ENCODE measurements around the gene FANCC. TPM values are rescaled to one million over a fixed set of nuclear protein-coding genes. Genes with fewer than 3 reads are reported as not detected.

The FANCC gene
- total RNA-seq, 2 experiments from 2014 or later = 5.7 to 6.3 TPM

DNA sequence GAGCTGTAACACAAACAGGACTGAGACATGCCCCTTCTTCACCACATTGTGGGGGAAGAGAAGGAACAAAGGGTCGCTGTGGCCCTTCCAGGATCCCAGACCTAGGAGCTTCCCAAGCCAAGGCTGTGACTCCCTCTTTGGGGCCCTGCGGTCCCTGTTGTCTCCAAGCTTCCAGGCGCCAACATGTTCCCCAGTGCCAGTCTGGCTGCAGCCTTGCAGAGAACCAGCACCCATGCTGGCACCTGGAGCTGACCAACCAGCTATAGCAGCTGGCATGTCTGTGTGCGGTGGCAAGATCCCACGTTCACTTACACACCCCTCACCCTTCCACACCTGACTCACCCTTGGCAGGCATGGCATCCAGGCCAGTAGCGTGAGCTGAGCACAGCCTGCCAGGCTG lies 20.7 kb upstream of the FANCC start:
- DNase-seq (no peak), ATAC-seq (ENCODE audit: poor library complexity) (no peak)
- Mint-ChIP-seq H3K4me1 (ENCODE audit: low read depth) (peaks cover 2% of the 10 kb centered on the region), H3K9me3 (no peaks in the 10 kb centered on the region), H3K27ac (no peak overlapping the region), H3K36me3 (ENCODE audit: low read depth) (no peaks in the 10 kb centered on the region), H3K27me3 (peaks cover 5% of the 10 kb centered on the region), H3K4me3 (no peak overlapping the region)
- no peak overlapping the region for H3K4me3 ChIP-seq (ENCODE audit: low read length)
- ChIA-PET POLR2A (no interaction called here), CTCF (interaction anchor here (1.1 kb wide), 1 partner anchor 10 kb away, joined by 3 read pairs; no protein-coding TSS in a partner anchor)
- no peaks in the 10 kb centered on the region for H3K36me3 ChIP-seq (ENCODE audit: insufficient read depth, low read length)
- no peak for TF ChIP-seq CTCF (IDR thresholded peaks at IDR 0.05)
- H3K27ac ChIP-seq (ENCODE audit: low read depth in 1 of 2, low read length in 2 of 2) = no peak overlapping the region
- peaks cover 6 to 8% of the 10 kb centered on the region in 2 experiments for H3K27me3 ChIP-seq (ENCODE audit: control insufficient read depth in 1 of 2, insufficient read depth in 2 of 2, low read length in 2 of 2)
- H3K4me1 ChIP-seq (ENCODE audit: insufficient read depth, low read length) = no peaks in the 10 kb centered on the region
- H3K9me3 ChIP-seq (ENCODE audit: control insufficient read depth in 1 of 2, insufficient read depth in 1 of 2, low read length in 2 of 2) = peaks cover 4 to 18% of the 10 kb centered on the region in 2 experiments
- intact Hi-C loops (cut with DNase I, micrococcal nuclease) = no loop called here

DNA sequence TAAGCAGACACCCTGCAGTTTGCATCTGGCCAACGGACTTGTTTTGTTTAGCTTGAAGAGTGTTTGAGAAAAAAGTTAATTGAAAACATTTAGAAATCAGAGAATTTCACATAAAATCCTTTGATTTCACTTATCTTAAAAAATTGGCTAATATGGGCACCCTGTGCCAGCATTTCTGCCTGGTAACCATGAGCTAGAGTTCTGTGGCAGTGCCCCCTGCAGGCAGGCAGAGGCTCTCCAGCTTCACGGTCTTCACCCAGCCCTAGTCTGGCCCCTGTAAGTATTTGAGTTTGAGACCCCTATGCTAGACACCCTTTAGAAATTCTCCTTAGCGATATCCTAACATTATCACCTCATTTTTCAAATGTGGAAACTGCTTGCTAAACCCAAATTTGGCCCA lies 18.8 kb upstream of the FANCC start:
- H3K27ac ChIP-seq (ENCODE audit: low read depth in 1 of 2, low read length in 2 of 2) = no peak overlapping the region
- peaks cover 8% of the 10 kb centered on the region for H3K27me3 Mint-ChIP-seq
- ATAC-seq (ENCODE audit: poor library complexity) (no peak), DNase-seq (peak in 7 of 14 experiments; percentile 11 to 54 (median 39))
- peak; percentile 62 for TF ChIP-seq CTCF (IDR thresholded peaks at IDR 0.05)
- H3K36me3 Mint-ChIP-seq (ENCODE audit: low read depth) = no peaks in the 10 kb centered on the region
- no peaks in the 10 kb centered on the region for H3K4me1 ChIP-seq (ENCODE audit: insufficient read depth, low read length)
- ChIA-PET CTCF (interaction anchor here (0.5 to 1.4 kb wide), 3 partner anchors 19 to 655 kb away, joined by 3 read pairs; no protein-coding TSS in a partner anchor), POLR2A (no interaction called here)
- no peaks in the 10 kb centered on the region for H3K9me3 Mint-ChIP-seq
- H3K9me3 ChIP-seq (ENCODE audit: control insufficient read depth in 1 of 2, insufficient read depth in 1 of 2, low read length in 2 of 2) = peaks cover 4 to 18% of the 10 kb centered on the region in 2 experiments
- peaks cover 8 to 9% of the 10 kb centered on the region in 2 experiments for H3K27me3 ChIP-seq (ENCODE audit: control insufficient read depth in 1 of 2, insufficient read depth in 2 of 2, low read length in 2 of 2)
- no peak overlapping the region for H3K4me3 ChIP-seq (ENCODE audit: low read length)
- no peaks in the 10 kb centered on the region for H3K36me3 ChIP-seq (ENCODE audit: insufficient read depth, low read length)
- intact Hi-C loops (cut with DNase I, micrococcal nuclease) = no loop called here
- no peak overlapping the region for H3K4me3 Mint-ChIP-seq
- no peaks in the 10 kb centered on the region for H3K4me1 Mint-ChIP-seq (ENCODE audit: low read depth)
- H3K27ac Mint-ChIP-seq = no peak overlapping the region

DNA sequence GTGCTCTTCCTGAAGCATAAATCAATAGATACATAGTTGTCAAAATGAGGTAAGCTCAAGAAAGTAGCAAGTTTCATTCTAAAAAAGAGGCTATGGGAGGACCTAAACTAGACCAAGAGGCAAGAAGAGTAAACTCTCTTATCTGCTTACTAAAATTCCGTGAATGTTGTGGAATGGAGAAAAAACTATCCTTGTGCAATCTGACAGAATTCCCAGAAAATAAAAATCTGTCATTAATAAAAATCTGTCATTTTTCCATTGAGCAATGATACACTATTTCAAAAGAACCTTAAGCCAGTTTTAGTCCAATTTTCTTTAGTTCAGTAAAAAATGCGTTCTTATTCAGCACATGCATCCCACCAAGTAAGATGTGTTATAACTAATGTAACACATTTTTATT lies 15.9 kb upstream of the FANCC start:
- Mint-ChIP-seq H3K4me1 (ENCODE audit: low read depth) (no peaks in the 10 kb centered on the region), H3K4me3 (no peak overlapping the region), H3K36me3 (ENCODE audit: low read depth) (no peaks in the 10 kb centered on the region), H3K27ac (no peak overlapping the region), H3K9me3 (no peaks in the 10 kb centered on the region), H3K27me3 (peaks cover 8% of the 10 kb centered on the region)
- Histone ChIP-seq H3K4me3 (ENCODE audit: low read length) (no peak overlapping the region), H3K27ac (ENCODE audit: low read depth in 1 of 2, low read length in 2 of 2) (no peak overlapping the region), H3K9me3 (ENCODE audit: control insufficient read depth in 1 of 2, insufficient read depth in 1 of 2, low read length in 2 of 2) (peaks cover 4 to 16% of the 10 kb centered on the region in 2 experiments), H3K27me3 (ENCODE audit: control insufficient read depth in 1 of 2, insufficient read depth in 2 of 2, low read length in 2 of 2) (peaks cover 8 to 9% of the 10 kb centered on the region in 2 experiments), H3K36me3 (ENCODE audit: insufficient read depth, low read length) (no peaks in the 10 kb centered on the region), H3K4me1 (ENCODE audit: insufficient read depth, low read length) (no peaks in the 10 kb centered on the region)
- POLR2A ChIA-PET = no interaction called here
- CTCF ChIA-PET = no interaction called here
- intact Hi-C loops (cut with DNase I, micrococcal nuclease) = no loop called here
- ATAC-seq (ENCODE audit: poor library complexity) (no peak), DNase-seq (no peak)
- TF ChIP-seq CTCF (IDR thresholded peaks at IDR 0.05) = no peak
